ENCODE results near the gene OR13C8. TPM values are rescaled to one million over a fixed set of nuclear protein-coding genes. Genes with fewer than 3 reads are reported as not detected.

The OR13C8 gene
- total and polyA plus RNA-seq, 2 experiments from 2014 or later, result not detected

GRCh38 chr9:104572612-104573011 lies 3.6 kb downstream of the OR13C8 start (continued):
- TF ChIP-seq, protein P1, sequence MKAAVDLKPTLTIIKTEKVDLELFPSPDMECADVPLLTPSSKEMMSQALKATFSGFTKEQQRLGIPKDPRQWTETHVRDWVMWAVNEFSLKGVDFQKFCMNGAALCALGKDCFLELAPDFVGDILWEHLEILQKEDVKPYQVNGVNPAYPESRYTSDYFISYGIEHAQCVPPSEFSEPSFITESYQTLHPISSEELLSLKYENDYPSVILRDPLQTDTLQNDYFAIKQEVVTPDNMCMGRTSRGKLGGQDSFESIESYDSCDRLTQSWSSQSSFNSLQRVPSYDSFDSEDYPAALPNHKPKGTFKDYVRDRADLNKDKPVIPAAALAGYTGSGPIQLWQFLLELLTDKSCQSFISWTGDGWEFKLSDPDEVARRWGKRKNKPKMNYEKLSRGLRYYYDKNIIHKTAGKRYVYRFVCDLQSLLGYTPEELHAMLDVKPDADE (IDR thresholded peaks at IDR 0.05), result no peak
- TF ChIP-seq POLR2AphosphoS5 (IDR thresholded peaks at IDR 0.05; ENCODE audit: low read depth) (no peak), ZNF331 (CRISPR knock-in tag; IDR thresholded peaks at IDR 0.05; ENCODE audit: low read depth) (no peak)

GRCh38 chr9:104575456-104575855 lies 6.5 kb downstream of the OR13C8 start:
- no peak overlapping the region for H3K4me3 ChIP-seq
- no peak overlapping the region for H3K27ac Mint-ChIP-seq

More at GRCh38 chr9:104575456-104575855, 6.5 kb downstream of the OR13C8 start:
- Mint-ChIP-seq H3K27me3 (ENCODE audit: insufficient read depth, low read depth, poor library complexity) (no peaks in the 10 kb centered on the region), H3K36me3 (ENCODE audit: low read depth) (no peaks in the 10 kb centered on the region), H3K9me3 (peaks cover 8% of the 10 kb centered on the region; the same call in 2 of the 3 replicates), H3K4me3 (no peak overlapping the region), H3K4me1 (no peaks in the 10 kb centered on the region)
- no peaks in the 10 kb centered on the region for H3K27me3 ChIP-seq (ENCODE audit: insufficient read depth)
- H3K4me1 ChIP-seq (ENCODE audit: insufficient read depth), result no peaks in the 10 kb centered on the region
- no peaks in the 10 kb centered on the region for H3K9me2 ChIP-seq (ENCODE audit: insufficient read depth)
- no peaks in the 10 kb centered on the region for H3K79me2 ChIP-seq (replicated peaks; ENCODE audit: insufficient read depth)
- H3F3A ChIP-seq (replicated peaks; ENCODE audit: low read depth), result no peaks in the 10 kb centered on the region
- TF ChIP-seq POLR2AphosphoS5 (IDR thresholded peaks at IDR 0.05; ENCODE audit: low read depth) (no peak), CTCF (conservative IDR thresholded peaks at IDR 0.05; ENCODE audit: low read depth in 2 of 2) (no peak), CREB1 (CRISPR knock-in tag; IDR thresholded peaks at IDR 0.05; ENCODE audit: low read depth) (no peak), JUNB (IDR thresholded peaks at IDR 0.05; ENCODE audit: unreplicated experiment) (no peak), ZNF331 (CRISPR knock-in tag; IDR thresholded peaks at IDR 0.05; ENCODE audit: low read depth) (no peak), NANOG (IDR thresholded peaks at IDR 0.05; ENCODE audit: borderline replicate concordance) (no peak), EZH2 (IDR thresholded peaks at IDR 0.05; ENCODE audit: low read depth, unreplicated experiment) (no peak), ZNF114 (CRISPR knock-in tag; IDR thresholded peaks at IDR 0.05) (no peak), ZNF462 (CRISPR knock-in tag; IDR thresholded peaks at IDR 0.05) (no peak)
- TF ChIP-seq, protein P2, sequence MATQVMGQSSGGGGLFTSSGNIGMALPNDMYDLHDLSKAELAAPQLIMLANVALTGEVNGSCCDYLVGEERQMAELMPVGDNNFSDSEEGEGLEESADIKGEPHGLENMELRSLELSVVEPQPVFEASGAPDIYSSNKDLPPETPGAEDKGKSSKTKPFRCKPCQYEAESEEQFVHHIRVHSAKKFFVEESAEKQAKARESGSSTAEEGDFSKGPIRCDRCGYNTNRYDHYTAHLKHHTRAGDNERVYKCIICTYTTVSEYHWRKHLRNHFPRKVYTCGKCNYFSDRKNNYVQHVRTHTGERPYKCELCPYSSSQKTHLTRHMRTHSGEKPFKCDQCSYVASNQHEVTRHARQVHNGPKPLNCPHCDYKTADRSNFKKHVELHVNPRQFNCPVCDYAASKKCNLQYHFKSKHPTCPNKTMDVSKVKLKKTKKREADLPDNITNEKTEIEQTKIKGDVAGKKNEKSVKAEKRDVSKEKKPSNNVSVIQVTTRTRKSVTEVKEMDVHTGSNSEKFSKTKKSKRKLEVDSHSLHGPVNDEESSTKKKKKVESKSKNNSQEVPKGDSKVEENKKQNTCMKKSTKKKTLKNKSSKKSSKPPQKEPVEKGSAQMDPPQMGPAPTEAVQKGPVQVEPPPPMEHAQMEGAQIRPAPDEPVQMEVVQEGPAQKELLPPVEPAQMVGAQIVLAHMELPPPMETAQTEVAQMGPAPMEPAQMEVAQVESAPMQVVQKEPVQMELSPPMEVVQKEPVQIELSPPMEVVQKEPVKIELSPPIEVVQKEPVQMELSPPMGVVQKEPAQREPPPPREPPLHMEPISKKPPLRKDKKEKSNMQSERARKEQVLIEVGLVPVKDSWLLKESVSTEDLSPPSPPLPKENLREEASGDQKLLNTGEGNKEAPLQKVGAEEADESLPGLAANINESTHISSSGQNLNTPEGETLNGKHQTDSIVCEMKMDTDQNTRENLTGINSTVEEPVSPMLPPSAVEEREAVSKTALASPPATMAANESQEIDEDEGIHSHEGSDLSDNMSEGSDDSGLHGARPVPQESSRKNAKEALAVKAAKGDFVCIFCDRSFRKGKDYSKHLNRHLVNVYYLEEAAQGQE (IDR thresholded peaks at IDR 0.05; ENCODE audit: unreplicated experiment), result no peak
- TF ChIP-seq, protein P1 (IDR thresholded peaks at IDR 0.05), result no peak
- no peak overlapping the region for H3K27ac ChIP-seq (ENCODE audit: low read depth)
- H4K20me1 ChIP-seq (replicated peaks; ENCODE audit: insufficient read depth), result no peaks in the 10 kb centered on the region
- no peak overlapping the region for H3K4me2 ChIP-seq
- ATAC-seq (no peak), DNase-seq (ENCODE audit: low spot score) (no peak)
- no peak overlapping the region for H2AFZ ChIP-seq
- H3K36me3 ChIP-seq (ENCODE audit: insufficient read depth), result no peaks in the 10 kb centered on the region
